Measurements from ENCODE around the gene KPNA2.
"Not testable (repeated sequence)": the region's sequence is repeated elsewhere in the genome, so short reads cannot be mapped to it uniquely, and the experiment has no call there.

DNA sequence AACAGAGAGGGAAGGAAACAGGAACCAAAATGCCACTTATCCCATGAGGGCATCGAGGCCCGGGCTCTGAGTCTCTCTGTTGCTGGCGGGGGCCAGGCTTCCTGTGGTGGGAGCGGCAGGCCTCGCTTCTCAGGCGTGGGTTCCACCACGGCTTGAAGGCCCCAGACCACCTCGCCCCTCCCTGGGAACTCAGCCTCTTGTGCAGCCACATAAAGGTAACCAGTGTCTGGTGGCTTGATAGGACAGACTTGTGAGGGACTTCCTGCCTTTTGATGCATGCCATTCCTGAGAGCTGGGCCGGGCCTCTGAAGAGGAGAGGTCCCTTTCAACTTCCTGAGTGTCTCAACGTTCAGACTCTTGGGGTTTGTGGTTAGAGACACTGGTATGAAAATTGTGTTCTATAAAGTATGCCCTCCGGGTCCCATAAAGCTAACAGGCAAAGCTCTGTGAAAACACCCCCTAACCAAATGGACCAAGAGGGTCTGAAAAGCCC is 51.6 kb downstream of the KPNA2 start:
- TF ChIP-seq, protein P1, sequence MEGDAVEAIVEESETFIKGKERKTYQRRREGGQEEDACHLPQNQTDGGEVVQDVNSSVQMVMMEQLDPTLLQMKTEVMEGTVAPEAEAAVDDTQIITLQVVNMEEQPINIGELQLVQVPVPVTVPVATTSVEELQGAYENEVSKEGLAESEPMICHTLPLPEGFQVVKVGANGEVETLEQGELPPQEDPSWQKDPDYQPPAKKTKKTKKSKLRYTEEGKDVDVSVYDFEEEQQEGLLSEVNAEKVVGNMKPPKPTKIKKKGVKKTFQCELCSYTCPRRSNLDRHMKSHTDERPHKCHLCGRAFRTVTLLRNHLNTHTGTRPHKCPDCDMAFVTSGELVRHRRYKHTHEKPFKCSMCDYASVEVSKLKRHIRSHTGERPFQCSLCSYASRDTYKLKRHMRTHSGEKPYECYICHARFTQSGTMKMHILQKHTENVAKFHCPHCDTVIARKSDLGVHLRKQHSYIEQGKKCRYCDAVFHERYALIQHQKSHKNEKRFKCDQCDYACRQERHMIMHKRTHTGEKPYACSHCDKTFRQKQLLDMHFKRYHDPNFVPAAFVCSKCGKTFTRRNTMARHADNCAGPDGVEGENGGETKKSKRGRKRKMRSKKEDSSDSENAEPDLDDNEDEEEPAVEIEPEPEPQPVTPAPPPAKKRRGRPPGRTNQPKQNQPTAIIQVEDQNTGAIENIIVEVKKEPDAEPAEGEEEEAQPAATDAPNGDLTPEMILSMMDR (optimal IDR thresholded peaks at IDR 0.05 in 1 of 3, IDR thresholded peaks at IDR 0.05 in 1 of 3, conservative IDR thresholded peaks at IDR 0.05 in 1 of 3; ENCODE audit: extremely low read depth in 1 of 3, insufficient read depth in 2 of 3, low read length in 3 of 3): not testable (repeated sequence)
- not testable (repeated sequence) for TF ChIP-seq EZH2 (IDR thresholded peaks at IDR 0.05; ENCODE audit: low read length)

All from keratinocyte (primary cell).